ENCODE measurements around the gene TRMO. TPM values are rescaled to one million over a fixed set of nuclear protein-coding genes. Genes with fewer than 3 reads are reported as not detected.

The TRMO gene
- total and polyA plus RNA-seq, 2 of the 13 experiments (the other 11 are each of a cell fraction or from before 2014, with no cell fraction given): 8.7 to 18.6 TPM

- intact Hi-C loops (cut with micrococcal nuclease; ENCODE audit: unreplicated experiment): no loop called here
- 93% methylated on average over 1 of the region's 1 CpG for WGBS (ENCODE audit: low lambda C conversion rate)
- H3K36me3 ChIP-seq (replicated peaks in 1 of 2; ENCODE audit: control insufficient read depth in 1 of 2, insufficient read depth in 2 of 2, low read length in 2 of 2): peaks cover 11 to 17% of the 10 kb centered on the region in 2 experiments; a peak in 4 of 5 replicates
- H4K20me1 ChIP-seq (ENCODE audit: insufficient read depth, low read length): no peaks in the 10 kb centered on the region
- CTCF ChIA-PET (ENCODE audit: low intra/inter-chr PET ratio, low total read pairs): no interaction called here
- no peaks in the 10 kb centered on the region for H3K27me3 ChIP-seq (ENCODE audit: control insufficient read depth in 1 of 2, insufficient read depth in 2 of 2, low read length in 2 of 2)
- ATAC-seq: no peak
- no peak for FAIRE-seq
- H3K4me2 ChIP-seq (ENCODE audit: low read depth, low read length): no peak overlapping the region
- no peaks in the 10 kb centered on the region for H3K79me2 ChIP-seq (ENCODE audit: insufficient read depth, low read length)
- TF ChIP-seq ZBTB25 (CRISPR knock-in tag; IDR thresholded peaks at IDR 0.05): no peak
- TF ChIP-seq SMAD9 (CRISPR knock-in tag; IDR thresholded peaks at IDR 0.05): no peak
- no peak for TF ChIP-seq DZIP1 (CRISPR knock-in tag; IDR thresholded peaks at IDR 0.05)
- no peak for TF ChIP-seq DR1 (CRISPR knock-in tag; IDR thresholded peaks at IDR 0.05)
- TF ChIP-seq ZNF598 (CRISPR knock-in tag; IDR thresholded peaks at IDR 0.05; ENCODE audit: borderline replicate concordance): no peak
- TF ChIP-seq ELK4 (CRISPR knock-in tag; IDR thresholded peaks at IDR 0.05; ENCODE audit: borderline replicate concordance): no peak
- TF ChIP-seq ZBTB39 (CRISPR knock-in tag; IDR thresholded peaks at IDR 0.05): no peak
- TF ChIP-seq ASH2L (IDR thresholded peaks at IDR 0.05; ENCODE audit: insufficient read length, low read depth, low read length): no peak
- TF ChIP-seq SIN3B (IDR thresholded peaks at IDR 0.05; ENCODE audit: low read length): no peak
- TF ChIP-seq TMF1 (CRISPR knock-in tag; IDR thresholded peaks at IDR 0.05; ENCODE audit: low read depth): no peak
- no peak for TF ChIP-seq KLF11 (CRISPR knock-in tag; IDR thresholded peaks at IDR 0.05)
- no peak for TF ChIP-seq ZNF274 (CRISPR knock-in tag; IDR thresholded peaks at IDR 0.05)
- no peak for TF ChIP-seq TFE3 (CRISPR knock-in tag; IDR thresholded peaks at IDR 0.05)
- TF ChIP-seq AHR (CRISPR knock-in tag; IDR thresholded peaks at IDR 0.05): no peak
- H3K4me1 ChIP-seq (ENCODE audit: insufficient read depth, low read length): peaks cover 15% of the 10 kb centered on the region
- no peak overlapping the region for H3K27ac ChIP-seq (ENCODE audit: extremely low read length, insufficient read depth, low read length)
- in situ Hi-C loops (cut with HindIII; ENCODE audit: extremely low pct_ligation_motif_present, low pct_unique_long_range_greater_than_20kb): no loop called here
- H3K4me3 ChIP-seq (replicated peaks in 1 of 3; ENCODE audit: insufficient read depth in 1 of 3, low read depth in 2 of 3, low read length in 3 of 3): no peak overlapping the region
- no peaks in the 10 kb centered on the region for H3K9me3 ChIP-seq (ENCODE audit: low read length)
- DNase-seq (ENCODE audit: low spot score): no peak
- H2AFZ ChIP-seq (ENCODE audit: low read length): no peak overlapping the region
- H3K9ac ChIP-seq (ENCODE audit: insufficient read depth, low read depth, low read length): no peak overlapping the region
- POLR2A ChIA-PET: no interaction called here
- no TSS peak for BruUV-seq (replicated peaks)
Measured at GRCh38 chr9:97903177-97903576, 19.1 kb downstream of the TRMO start.
